ENCODE measurements around the gene STARD3NL.
"Not testable (repeated sequence)": the region's sequence is repeated elsewhere in the genome, so short reads cannot be mapped to it uniquely, and the experiment has no call there.

Gene STARD3NL

GRCh38 chr7:38257350-38257677 is 79.3 kb downstream of the STARD3NL start:
- TF ChIP-seq POLR2A (IDR thresholded peaks at IDR 0.05; ENCODE audit: low read depth, low read length) = no peak
- no peak for TF ChIP-seq POLR2AphosphoS5 (IDR thresholded peaks at IDR 0.05; ENCODE audit: low read depth, low read length)
- no peak for TF ChIP-seq TAF1 (IDR thresholded peaks at IDR 0.05; ENCODE audit: borderline replicate concordance, low read depth, low read length)
- DNase-seq (ENCODE audit: insufficient read length) (no peak), FAIRE-seq (no peak)

GRCh38 chr7:38259157-38259556 is 81.1 kb downstream of the STARD3NL start:
- FAIRE-seq; DNase-seq (ENCODE audit: insufficient read length): not testable (repeated sequence)

GRCh38 chr7:38261601-38262000 is 83.6 kb downstream of the STARD3NL start:
- DNase-seq (ENCODE audit: insufficient read length); FAIRE-seq: not testable (repeated sequence)

- DNase-seq (ENCODE audit: insufficient read length); FAIRE-seq: not testable (repeated sequence)
Observed at GRCh38 chr7:38262026-38262425, 84.0 kb downstream of the STARD3NL start.

- no peak for DNase-seq (ENCODE audit: insufficient read length)
- TF ChIP-seq POLR2A (IDR thresholded peaks at IDR 0.05; ENCODE audit: low read depth, low read length) (no peak), POLR2AphosphoS5 (IDR thresholded peaks at IDR 0.05; ENCODE audit: low read depth, low read length) (no peak), TAF1 (IDR thresholded peaks at IDR 0.05; ENCODE audit: borderline replicate concordance, low read depth, low read length) (no peak)
- FAIRE-seq = no peak
Observed at GRCh38 chr7:38262545-38262944, 84.5 kb downstream of the STARD3NL start.

- FAIRE-seq; DNase-seq (ENCODE audit: insufficient read length): not testable (repeated sequence)
Observed at GRCh38 chr7:38263274-38263673, 85.2 kb downstream of the STARD3NL start.

GRCh38 chr7:38264602-38265001 is 86.6 kb downstream of the STARD3NL start:
- not testable (repeated sequence) for DNase-seq (ENCODE audit: insufficient read length); FAIRE-seq

GRCh38 chr7:38265958-38266357 is 87.9 kb downstream of the STARD3NL start:
- DNase-seq (ENCODE audit: insufficient read length); FAIRE-seq: not testable (repeated sequence)

- not testable (repeated sequence) for FAIRE-seq; DNase-seq (ENCODE audit: insufficient read length)
Observed at GRCh38 chr7:38269704-38270346, 91.8 kb downstream of the STARD3NL start.

GRCh38 chr7:38270405-38270804 is 92.4 kb downstream of the STARD3NL start:
- peak; percentile 38 for FAIRE-seq
- DNase-seq (ENCODE audit: insufficient read length) = not testable (repeated sequence)

GRCh38 chr7:38273286-38273995 is 95.4 kb downstream of the STARD3NL start, which contains the start of gene TARP:
Gene TARP, minus strand, starts transcription at chr7:38273636.
- DNase-seq (ENCODE audit: insufficient read length) = no peak
- no peak for FAIRE-seq
- no peak for TF ChIP-seq POLR2AphosphoS5 (IDR thresholded peaks at IDR 0.05; ENCODE audit: low read depth, low read length)
- TF ChIP-seq POLR2A (IDR thresholded peaks at IDR 0.05; ENCODE audit: low read depth, low read length) = no peak
- no peak for TF ChIP-seq TAF1 (IDR thresholded peaks at IDR 0.05; ENCODE audit: borderline replicate concordance, low read depth, low read length)

- FAIRE-seq (no peak), DNase-seq (ENCODE audit: insufficient read length) (no peak)
- no peak for TF ChIP-seq TAF1 (IDR thresholded peaks at IDR 0.05; ENCODE audit: borderline replicate concordance, low read depth, low read length)
- TF ChIP-seq POLR2A (IDR thresholded peaks at IDR 0.05; ENCODE audit: low read depth, low read length) = no peak
- no peak for TF ChIP-seq POLR2AphosphoS5 (IDR thresholded peaks at IDR 0.05; ENCODE audit: low read depth, low read length)
Observed at GRCh38 chr7:38274486-38274885, 96.4 kb downstream of the STARD3NL start.

GRCh38 chr7:38274927-38275620 is 97.0 kb downstream of the STARD3NL start:
- DNase-seq (ENCODE audit: insufficient read length) = no peak
- no peak for TF ChIP-seq TAF1 (IDR thresholded peaks at IDR 0.05; ENCODE audit: borderline replicate concordance, low read depth, low read length)
- no peak for TF ChIP-seq POLR2A (IDR thresholded peaks at IDR 0.05; ENCODE audit: low read depth, low read length)
- no peak for TF ChIP-seq POLR2AphosphoS5 (IDR thresholded peaks at IDR 0.05; ENCODE audit: low read depth, low read length)
- no peak for FAIRE-seq

Data from GM12892 (cell line).